CD14-positive monocyte (primary cell): ENCODE results near the gene MAGOHB. TPM values are rescaled to one million over a fixed set of nuclear protein-coding genes. Genes with fewer than 3 reads are reported as not detected.
"Not testable (repeated sequence)": the region's sequence is repeated elsewhere in the genome, so short reads cannot be mapped to it uniquely, and the experiment has no call there.

Experiments used
- DNase-seq, 3 donors: peaks; one replicate each; pipeline ENCODE4 v3.0.0-alpha.2; 2011 to 2022
- H2AFZ ChIP-seq: 2 replicates; pipeline ENCODE4 v1.6.0; 2012; ENCODE audit warnings: mild to moderate bottlenecking, low read depth, low read length, inconsistent platforms; ENCODE audit not compliant: insufficient read depth, poor library complexity, severe bottlenecking
- H3K27ac ChIP-seq, 2 donors: 1 replicate in 1 of 2; 2 replicates in 1 of 2; pipeline ENCODE4 v1.5.1; 2012 to 2013; ENCODE audit warnings: low read length in 2 of 2, control low read depth in 1 of 2, inconsistent platforms in 1 of 2, low read depth in 1 of 2, mild to moderate bottlenecking in 1 of 2
- H3K27me3 ChIP-seq, 2 donors: one replicate each; pipeline versions ENCODE4 v1.6.0 to v1.6.1; 2011 to 2013; ENCODE audit warnings: low read length in 2 of 2; ENCODE audit not compliant: control insufficient read depth in 2 of 2, insufficient read depth in 2 of 2
- H3K36me3 ChIP-seq, 2 donors: replicated peaks in 1 of 2; 1 replicate in 1 of 2; 2 replicates in 1 of 2; pipeline versions ENCODE4 v1.5.1 to v1.6.1; 2012 to 2013; ENCODE audit warnings: low read length in 2 of 2, control low read depth in 1 of 2, inconsistent platforms in 1 of 2, mild to moderate bottlenecking in 1 of 2; ENCODE audit not compliant: insufficient read depth in 2 of 2, control insufficient read depth in 1 of 2
- H3K4me1 ChIP-seq, 2 donors: 1 replicate in 1 of 2; 2 replicates in 1 of 2; pipeline versions ENCODE4 v1.5.1 to v1.6.1; 2012 to 2013; ENCODE audit warnings: low read length in 2 of 2, control low read depth in 1 of 2, inconsistent platforms in 1 of 2, mild to moderate bottlenecking in 1 of 2, moderate library complexity in 1 of 2; ENCODE audit not compliant: insufficient read depth in 2 of 2, control insufficient read depth in 1 of 2
- H3K4me2 ChIP-seq: replicated peaks from 2 replicates; pipeline ENCODE3; 2012; ENCODE audit warnings: low read length, moderate library complexity, mild to moderate bottlenecking; ENCODE audit not compliant: poor library complexity, severe bottlenecking; ENCODE audit errors: extremely low read depth
- H3K4me3 ChIP-seq, 3 experiments: fragments of 200-600 bp in 1 of 3; sonication (generic) in 1 of 3; replicated peaks in 1 of 3; 1 replicate in 2 of 3; 2 replicates in 1 of 3; pipeline ENCODE4 v1.5.1; 2011 to 2013; ENCODE audit warnings: low read length in 3 of 3, mild to moderate bottlenecking in 3 of 3, control low read depth in 2 of 3, low read depth in 2 of 3, inconsistent platforms in 1 of 3, moderate library complexity in 1 of 3
- H3K79me2 ChIP-seq: 2 replicates; pipeline ENCODE4 v1.6.0; 2012; ENCODE audit warnings: mild to moderate bottlenecking, control low read depth, inconsistent platforms, low read length, moderate library complexity; ENCODE audit not compliant: insufficient read depth
- H3K9ac ChIP-seq: 2 replicates; pipeline ENCODE4 v1.6.0; 2017; ENCODE audit warnings: low read length, mild to moderate bottlenecking; ENCODE audit not compliant: insufficient read depth, poor library complexity, severe bottlenecking
- H3K9me3 ChIP-seq, 2 donors: replicated peaks in 1 of 2; 1 replicate in 1 of 2; 2 replicates in 1 of 2; pipeline versions ENCODE4 v1.5.1 to v1.6.1; 2012 to 2013; ENCODE audit warnings: low read length in 2 of 2, control low read depth in 1 of 2; ENCODE audit not compliant: control insufficient read depth in 1 of 2, insufficient read depth in 1 of 2
- H4K20me1 ChIP-seq: 2 replicates; pipeline ENCODE4 v1.6.0; 2012; ENCODE audit warnings: mild to moderate bottlenecking, low read length, control low read depth, moderate library complexity; ENCODE audit not compliant: insufficient read depth
- H3K27ac Mint-ChIP-seq, 7 donors: one replicate each; pipeline ENCODE4 v1.8.0; 2020; ENCODE audit warnings: mild to moderate bottlenecking in 7 of 7, mixed read lengths in 7 of 7, moderate library complexity in 6 of 7, inconsistent platforms in 2 of 7
- H3K27me3 Mint-ChIP-seq, 3 donors: one replicate each; pipeline ENCODE4 v1.8.0; 2021 to 2022; ENCODE audit warnings: low read depth in 3 of 3, mild to moderate bottlenecking in 3 of 3, mixed read lengths in 3 of 3, moderate library complexity in 3 of 3, inconsistent platforms in 1 of 3
- H3K36me3 Mint-ChIP-seq, 2 donors: one replicate each; pipeline ENCODE4 v1.8.0; 2020; ENCODE audit warnings: mixed read lengths in 2 of 2, inconsistent platforms in 1 of 2, mild to moderate bottlenecking in 1 of 2
- H3K4me1 Mint-ChIP-seq: one replicate; pipeline ENCODE4 v1.8.0; 2020; ENCODE audit warnings: mild to moderate bottlenecking, mixed read lengths
- H3K4me3 Mint-ChIP-seq, 2 donors: one replicate each; pipeline ENCODE4 v1.8.0; 2020; ENCODE audit warnings: mild to moderate bottlenecking in 2 of 2, mixed read lengths in 2 of 2, moderate library complexity in 1 of 2
- H3K9me3 Mint-ChIP-seq, 7 donors: one replicate each; pipeline ENCODE4 v1.8.0; 2020 to 2022; ENCODE audit warnings: mixed read lengths in 7 of 7, mild to moderate bottlenecking in 6 of 7, moderate library complexity in 6 of 7, inconsistent platforms in 2 of 7
- WGBS: methylation state at CpG from one replicate; pipeline ENCODE4 v1.1.5; 2013; ENCODE audit warnings: missing lambda C conversion rate; ENCODE audit not compliant: insufficient coverage; 5-methylcytosine and 5-hydroxymethylcytosine counted together
- intact Hi-C, 2 donors: fragments of 100-400 bp; cut with micrococcal nuclease; formaldehyde crosslinking; loops; one replicate each; pipeline versions ENCODE4 v1.15.0 to v1.15.1; 2023
- polyA plus RNA-seq, 3 donors: library from polyadenylated mRNA; depleted of rRNA in 1 of 3; unstranded in 2 of 3; stranded (reverse) in 1 of 3; fragments of 300-500 nt in 2 of 3; fragments of >200 nt in 1 of 3; fragmentation: Illumina TruSeq in 2 of 3; gene quantifications; 1 replicate in 2 of 3; 2 replicates in 1 of 3; pipeline ENCODE4 v1.2.3, GENCODE V29; 2012 to 2021
- TF ChIP-seq, protein P1 (sequence below): fragments of 200-600 bp; IDR thresholded peaks from one replicate; pipeline ENCODE4 v1.8.0; 2022; ENCODE audit warnings: antibody characterized with exemption, mild to moderate bottlenecking

MAGOHB gene
- polyA plus RNA-seq, 3 donors = 6.9 to 23.5 (median 19.5) TPM

DNA sequence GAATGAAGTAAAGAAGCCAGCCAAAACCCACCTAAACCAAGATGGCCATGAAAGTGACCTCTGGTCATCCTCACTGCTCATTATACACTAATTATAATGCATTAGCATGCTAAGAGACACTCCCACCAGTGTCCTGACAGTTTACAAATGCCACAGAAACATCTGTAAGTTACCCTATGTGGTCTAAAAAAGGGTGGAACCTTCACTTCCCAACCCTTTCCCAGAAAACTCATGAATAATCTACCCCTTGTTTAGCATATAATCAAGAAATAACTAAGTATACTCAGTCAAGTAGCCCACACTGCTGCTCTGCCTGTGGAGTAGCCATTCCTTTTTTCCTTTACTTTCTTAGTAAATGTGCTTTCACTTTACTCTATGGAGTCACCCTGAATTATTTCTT, 40.6 kb upstream of the MAGOHB start:
- H3K27me3 Mint-ChIP-seq = peaks cover 0 to 7% (median 0%) of the 10 kb centered on the region in 3 donors
- H2AFZ ChIP-seq = no peak overlapping the region
- no peak overlapping the region for H3K4me3 Mint-ChIP-seq
- intact Hi-C loops = no loop called here
- H3K36me3 Mint-ChIP-seq = no peaks in the 10 kb centered on the region
- no peak overlapping the region for H3K4me3 ChIP-seq
- H3K4me1 Mint-ChIP-seq = no peaks in the 10 kb centered on the region
- no peaks in the 10 kb centered on the region for H3K4me1 ChIP-seq
- DNase-seq = no peak
- no peak overlapping the region for H3K27ac Mint-ChIP-seq
- no peak overlapping the region for H3K9ac ChIP-seq
- no peak overlapping the region for H3K27ac ChIP-seq
- no peak overlapping the region for H3K4me2 ChIP-seq
- no peaks in the 10 kb centered on the region for H4K20me1 ChIP-seq
- H3K36me3 ChIP-seq = no peaks in the 10 kb centered on the region
- TF ChIP-seq, protein P1, sequence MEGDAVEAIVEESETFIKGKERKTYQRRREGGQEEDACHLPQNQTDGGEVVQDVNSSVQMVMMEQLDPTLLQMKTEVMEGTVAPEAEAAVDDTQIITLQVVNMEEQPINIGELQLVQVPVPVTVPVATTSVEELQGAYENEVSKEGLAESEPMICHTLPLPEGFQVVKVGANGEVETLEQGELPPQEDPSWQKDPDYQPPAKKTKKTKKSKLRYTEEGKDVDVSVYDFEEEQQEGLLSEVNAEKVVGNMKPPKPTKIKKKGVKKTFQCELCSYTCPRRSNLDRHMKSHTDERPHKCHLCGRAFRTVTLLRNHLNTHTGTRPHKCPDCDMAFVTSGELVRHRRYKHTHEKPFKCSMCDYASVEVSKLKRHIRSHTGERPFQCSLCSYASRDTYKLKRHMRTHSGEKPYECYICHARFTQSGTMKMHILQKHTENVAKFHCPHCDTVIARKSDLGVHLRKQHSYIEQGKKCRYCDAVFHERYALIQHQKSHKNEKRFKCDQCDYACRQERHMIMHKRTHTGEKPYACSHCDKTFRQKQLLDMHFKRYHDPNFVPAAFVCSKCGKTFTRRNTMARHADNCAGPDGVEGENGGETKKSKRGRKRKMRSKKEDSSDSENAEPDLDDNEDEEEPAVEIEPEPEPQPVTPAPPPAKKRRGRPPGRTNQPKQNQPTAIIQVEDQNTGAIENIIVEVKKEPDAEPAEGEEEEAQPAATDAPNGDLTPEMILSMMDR = no peak
- H3K9me3 Mint-ChIP-seq = peaks cover 0 to 17% (median 13%) of the 10 kb centered on the region in 7 donors
- H3K79me2 ChIP-seq = no peaks in the 10 kb centered on the region
- no peaks in the 10 kb centered on the region for H3K27me3 ChIP-seq
- peaks cover 0 to 4% of the 10 kb centered on the region in 2 donors for H3K9me3 ChIP-seq

DNA sequence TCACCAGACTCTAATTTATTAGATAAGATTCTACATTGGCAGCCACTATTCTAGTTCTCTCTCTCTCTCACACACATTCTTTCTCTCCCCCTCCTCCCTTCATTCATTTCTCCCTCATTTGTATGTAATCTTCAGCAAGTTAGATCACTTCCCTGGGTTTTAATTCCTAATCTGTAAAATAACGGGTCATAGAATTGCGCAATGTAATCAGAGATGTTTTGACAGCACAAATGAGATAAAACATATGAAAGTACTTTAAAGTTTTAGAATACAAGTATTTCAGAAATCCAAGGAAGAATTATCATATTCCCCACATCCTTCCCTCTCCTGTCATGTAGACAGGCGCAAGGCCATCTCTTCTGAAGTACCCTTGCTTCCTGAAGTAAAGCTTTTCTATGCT, 38.8 kb upstream of the MAGOHB start:
- no peaks in the 10 kb centered on the region for H3K4me1 ChIP-seq
- no peaks in the 10 kb centered on the region for H3K4me1 Mint-ChIP-seq
- peaks cover 0 to 8% (median 0%) of the 10 kb centered on the region in 3 donors for H3K27me3 Mint-ChIP-seq
- no peaks in the 10 kb centered on the region for H3K36me3 ChIP-seq
- H3K4me3 ChIP-seq = no peak overlapping the region
- no peaks in the 10 kb centered on the region for H3K27me3 ChIP-seq
- H3K27ac Mint-ChIP-seq = no peak overlapping the region
- no peak overlapping the region for H3K27ac ChIP-seq
- H3K9me3 Mint-ChIP-seq = peaks cover 4 to 22% (median 17%) of the 10 kb centered on the region in 7 donors
- no peak overlapping the region for H3K4me3 Mint-ChIP-seq
- no peaks in the 10 kb centered on the region for H3K36me3 Mint-ChIP-seq
- no peaks in the 10 kb centered on the region for H4K20me1 ChIP-seq
- no peaks in the 10 kb centered on the region for H3K79me2 ChIP-seq
- TF ChIP-seq, protein P1 = no peak
- peaks cover 3 to 5% of the 10 kb centered on the region in 2 donors for H3K9me3 ChIP-seq
- intact Hi-C loops = no loop called here
- H2AFZ ChIP-seq = no peak overlapping the region
- H3K9ac ChIP-seq = no peak overlapping the region
- no CpG with 5 or more reads among the region's 3 CpGs for WGBS
- no peak for DNase-seq
- H3K4me2 ChIP-seq = no peak overlapping the region

DNA sequence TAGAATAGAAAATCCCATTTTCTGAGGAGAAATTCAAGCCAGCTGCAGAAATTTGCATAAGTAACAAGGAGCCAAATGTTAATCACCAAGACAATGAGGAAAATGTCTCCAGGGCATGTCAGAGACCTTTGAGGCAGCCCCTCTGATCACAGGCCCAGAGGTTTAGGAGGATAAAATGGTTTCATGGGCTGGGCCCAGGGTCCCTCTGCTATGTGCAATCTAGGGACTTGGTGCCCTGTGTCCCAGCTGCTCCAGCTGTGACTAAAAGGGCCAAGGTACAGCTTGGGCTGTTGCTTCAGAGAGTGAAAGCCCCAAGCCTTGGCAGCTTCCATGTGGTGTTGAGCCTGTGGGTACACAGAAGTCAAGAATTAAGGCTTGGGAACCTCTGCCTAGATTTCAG, 33.2 kb upstream of the MAGOHB start:
- peaks cover 15 to 20% of the 10 kb centered on the region in 2 donors for H3K9me3 ChIP-seq
- H3K27me3 Mint-ChIP-seq, H3K9ac ChIP-seq, H3K36me3 ChIP-seq, H3K4me3 Mint-ChIP-seq, H3K27ac Mint-ChIP-seq, DNase-seq, H3K4me2 ChIP-seq, intact Hi-C loops, H3K4me1 ChIP-seq, H3K4me3 ChIP-seq, H3K36me3 Mint-ChIP-seq, H3K27ac ChIP-seq, H4K20me1 ChIP-seq, H3K79me2 ChIP-seq, H3K4me1 Mint-ChIP-seq, H2AFZ ChIP-seq, H3K27me3 ChIP-seq: not testable (repeated sequence)
- peaks cover 18 to 31% (median 28%) of the 10 kb centered on the region in 7 donors for H3K9me3 Mint-ChIP-seq
